C4-2B (cell line): Measurements from ENCODE around the gene CLEC11A.

Experiments used
- H3K27ac ChIP-seq: fragments of 450-650 bp; 2 replicates; pipeline ENCODE4 v1.5.1; 2017
- ZFX ChIP-seq: fragments of 450-650 bp; IDR thresholded peaks from 2 replicates; pipeline ENCODE4 v1.6.1; 2017
- TF ChIP-seq, protein P1 (sequence below): fragments of 450-650 bp; conservative IDR thresholded peaks from 2 replicates; pipeline ENCODE4 v1.5.1; 2017; ENCODE audit warnings: mild to moderate bottlenecking

The CLEC11A gene

GRCh38 chr19:50701367-50701985 lies 21.7 kb upstream of the CLEC11A start:
- no peak overlapping the region for H3K27ac ChIP-seq
- no peak for TF ChIP-seq ZFX
- TF ChIP-seq, protein P1, sequence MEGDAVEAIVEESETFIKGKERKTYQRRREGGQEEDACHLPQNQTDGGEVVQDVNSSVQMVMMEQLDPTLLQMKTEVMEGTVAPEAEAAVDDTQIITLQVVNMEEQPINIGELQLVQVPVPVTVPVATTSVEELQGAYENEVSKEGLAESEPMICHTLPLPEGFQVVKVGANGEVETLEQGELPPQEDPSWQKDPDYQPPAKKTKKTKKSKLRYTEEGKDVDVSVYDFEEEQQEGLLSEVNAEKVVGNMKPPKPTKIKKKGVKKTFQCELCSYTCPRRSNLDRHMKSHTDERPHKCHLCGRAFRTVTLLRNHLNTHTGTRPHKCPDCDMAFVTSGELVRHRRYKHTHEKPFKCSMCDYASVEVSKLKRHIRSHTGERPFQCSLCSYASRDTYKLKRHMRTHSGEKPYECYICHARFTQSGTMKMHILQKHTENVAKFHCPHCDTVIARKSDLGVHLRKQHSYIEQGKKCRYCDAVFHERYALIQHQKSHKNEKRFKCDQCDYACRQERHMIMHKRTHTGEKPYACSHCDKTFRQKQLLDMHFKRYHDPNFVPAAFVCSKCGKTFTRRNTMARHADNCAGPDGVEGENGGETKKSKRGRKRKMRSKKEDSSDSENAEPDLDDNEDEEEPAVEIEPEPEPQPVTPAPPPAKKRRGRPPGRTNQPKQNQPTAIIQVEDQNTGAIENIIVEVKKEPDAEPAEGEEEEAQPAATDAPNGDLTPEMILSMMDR: no peak

- no peak overlapping the region for H3K27ac ChIP-seq
- TF ChIP-seq, protein P1: no peak
- TF ChIP-seq ZFX: no peak
Observed at GRCh38 chr19:50702158-50702870, 20.9 kb upstream of the CLEC11A start.

DNA sequence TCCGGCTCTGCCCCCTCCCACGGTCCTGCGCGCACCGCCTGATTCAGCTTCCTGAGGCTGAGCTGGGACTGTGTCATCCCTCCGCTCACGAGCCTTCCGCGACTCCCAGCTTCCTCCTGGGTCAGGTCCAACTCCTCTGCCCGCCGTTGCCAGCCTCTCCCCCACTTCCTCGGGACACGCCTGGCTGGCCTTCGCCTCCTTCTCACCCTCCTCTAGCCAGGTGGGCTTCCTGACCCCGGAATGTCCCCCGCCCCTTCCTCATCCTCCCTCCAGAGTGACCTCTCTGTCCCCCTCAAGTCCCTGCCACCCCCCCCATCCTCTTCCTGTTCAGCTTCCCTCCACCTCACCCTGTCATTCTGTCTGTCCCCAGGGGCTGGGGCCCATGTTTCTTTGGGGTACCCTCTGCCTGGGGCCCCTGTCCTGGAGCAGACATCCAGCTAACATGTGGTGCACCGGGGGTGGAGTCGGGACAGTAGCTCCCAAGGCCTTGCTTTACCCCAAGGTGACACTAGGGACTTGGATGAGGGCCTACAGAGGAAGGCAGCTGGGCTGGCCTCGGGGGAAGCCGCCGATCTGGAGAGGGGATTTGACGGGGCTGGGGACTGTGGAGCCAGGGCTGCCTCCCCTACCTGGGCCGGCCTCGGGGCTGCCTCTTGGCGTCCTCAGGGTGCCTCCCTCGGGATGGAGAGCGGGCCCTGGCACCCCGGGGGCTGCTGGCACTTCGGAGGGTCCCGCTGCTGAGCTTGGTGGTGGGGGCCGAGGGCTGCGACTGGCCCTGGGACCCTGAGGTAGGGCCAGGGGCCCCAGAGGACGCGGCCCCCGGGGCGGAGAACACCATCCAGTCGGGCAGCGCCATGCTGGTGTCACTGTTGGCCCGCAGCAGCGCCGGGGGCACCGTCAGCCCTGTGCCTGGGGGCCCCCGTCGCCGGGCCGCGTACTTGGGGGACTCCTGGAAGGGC lies 20.0 kb upstream of the CLEC11A start:
- no peak overlapping the region for H3K27ac ChIP-seq
- TF ChIP-seq ZFX: no peak
- TF ChIP-seq, protein P1: no peak

GRCh38 chr19:50703915-50704796 lies 19.0 kb upstream of the CLEC11A start:
- H3K27ac ChIP-seq: no peak overlapping the region
- TF ChIP-seq, protein P1: peak; percentile 51; the same call in 1 of the 2 replicates
- TF ChIP-seq ZFX: no peak

GRCh38 chr19:50705422-50706019 lies 17.6 kb upstream of the CLEC11A start:
- H3K27ac ChIP-seq: no peak overlapping the region
- no peak for TF ChIP-seq ZFX
- TF ChIP-seq, protein P1: peak; percentile 88

GRCh38 chr19:50706387-50706786 lies 16.8 kb upstream of the CLEC11A start:
- no peak overlapping the region for H3K27ac ChIP-seq
- TF ChIP-seq, protein P1: no peak
- TF ChIP-seq ZFX: no peak
